ENCODE measurements around the gene TIMP4. TPM values are rescaled to one million over a fixed set of nuclear protein-coding genes. Genes with fewer than 3 reads are reported as not detected.

Gene TIMP4
- total RNA-seq, 1 experiment from 2014 or later = 8.4 TPM

DNA sequence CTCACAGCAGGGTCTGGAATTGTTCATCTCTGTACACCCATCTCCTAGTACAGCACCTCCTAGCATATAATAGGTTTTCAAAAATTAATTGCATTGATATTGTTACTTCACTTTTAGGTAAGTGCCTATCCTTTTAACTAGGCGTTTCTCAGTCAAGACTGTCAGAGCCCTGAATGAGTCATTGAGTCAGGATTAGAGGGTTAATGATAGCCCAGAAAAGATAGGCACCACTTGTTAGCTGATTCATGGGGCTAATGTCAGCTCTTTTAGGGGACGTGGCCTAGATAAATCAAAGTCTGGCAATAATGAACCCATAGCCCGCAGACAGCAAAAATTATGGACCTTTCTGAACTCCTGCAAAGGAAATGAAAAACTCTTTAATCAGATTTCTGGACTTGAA, 42.9 kb downstream of the TIMP4 start:
- Histone ChIP-seq H3K4me1 (ENCODE audit: insufficient read depth, low read length) (no peaks in the 10 kb centered on the region), H3K14ac (ENCODE audit: insufficient read depth, low read length) (no peak overlapping the region), H2BK120ac (ENCODE audit: low read depth, low read length, poor library complexity, severe bottlenecking) (no peak overlapping the region), H3K23ac (ENCODE audit: insufficient read length, low read depth, low read length) (no peak overlapping the region), H3K79me2 (ENCODE audit: insufficient read depth, low read length) (no peaks in the 10 kb centered on the region), H3K27ac (ENCODE audit: insufficient read length, low read depth, low read length) (no peak overlapping the region), H3K9ac (ENCODE audit: extremely low read depth, insufficient read length, low read length) (no peak overlapping the region), H2AFZ (ENCODE audit: low read length) (no peak overlapping the region), H3K4ac (ENCODE audit: low read depth, low read length) (no peak overlapping the region), H3K27me3 (ENCODE audit: insufficient read depth, low read length) (no peaks in the 10 kb centered on the region), H2AK5ac (ENCODE audit: insufficient read length, low read length) (no peak overlapping the region), H2BK12ac (ENCODE audit: insufficient read length, low read depth, low read length) (no peak overlapping the region), H3T11ph (ENCODE audit: low read length) (no peak overlapping the region), H4K20me1 (ENCODE audit: control insufficient read depth, insufficient read depth, insufficient read length) (no peaks in the 10 kb centered on the region), H4K8ac (replicated peaks; ENCODE audit: insufficient read length, low read depth, low read length) (no peak overlapping the region), H3K4me2 (ENCODE audit: insufficient read depth, insufficient read length, low read length) (no peak overlapping the region), H2BK15ac (ENCODE audit: low read depth, low read length) (no peak overlapping the region), H3K56ac (ENCODE audit: insufficient read length, low read depth, low read length) (no peak overlapping the region), H3K9me3 (ENCODE audit: control insufficient read depth, low read depth, low read length) (no peaks in the 10 kb centered on the region), H3K18ac (ENCODE audit: insufficient read length, low read depth, low read length) (no peak overlapping the region), H4K5ac (ENCODE audit: insufficient read length, low read depth, low read length) (no peak overlapping the region), H3K23me2 (ENCODE audit: insufficient read length, low read depth, low read length, poor library complexity, severe bottlenecking) (no peaks in the 10 kb centered on the region), H4K91ac (ENCODE audit: insufficient read length, low read depth, low read length) (no peak overlapping the region), H2BK5ac (ENCODE audit: insufficient read length, low read length) (no peak overlapping the region), H3K79me1 (ENCODE audit: insufficient read depth, low read depth, low read length, poor library complexity, severe bottlenecking) (no peaks in the 10 kb centered on the region), H2BK20ac (ENCODE audit: low read depth, low read length, poor library complexity, severe bottlenecking) (no peak overlapping the region)
- H3K27ac Mint-ChIP-seq = no peak overlapping the region
- no peak for DNase-seq
- H3K4me3 Mint-ChIP-seq = no peak overlapping the region
- peaks cover 4 to 6% (median 5%) of the 10 kb centered on the region in 3 experiments for H3K36me3 Mint-ChIP-seq (ENCODE audit: insufficient read depth in 1 of 3, low read depth in 3 of 3)
- H3K27me3 Mint-ChIP-seq (ENCODE audit: low read depth) = peaks cover 4% of the 10 kb centered on the region
- TF ChIP-seq, protein P1, sequence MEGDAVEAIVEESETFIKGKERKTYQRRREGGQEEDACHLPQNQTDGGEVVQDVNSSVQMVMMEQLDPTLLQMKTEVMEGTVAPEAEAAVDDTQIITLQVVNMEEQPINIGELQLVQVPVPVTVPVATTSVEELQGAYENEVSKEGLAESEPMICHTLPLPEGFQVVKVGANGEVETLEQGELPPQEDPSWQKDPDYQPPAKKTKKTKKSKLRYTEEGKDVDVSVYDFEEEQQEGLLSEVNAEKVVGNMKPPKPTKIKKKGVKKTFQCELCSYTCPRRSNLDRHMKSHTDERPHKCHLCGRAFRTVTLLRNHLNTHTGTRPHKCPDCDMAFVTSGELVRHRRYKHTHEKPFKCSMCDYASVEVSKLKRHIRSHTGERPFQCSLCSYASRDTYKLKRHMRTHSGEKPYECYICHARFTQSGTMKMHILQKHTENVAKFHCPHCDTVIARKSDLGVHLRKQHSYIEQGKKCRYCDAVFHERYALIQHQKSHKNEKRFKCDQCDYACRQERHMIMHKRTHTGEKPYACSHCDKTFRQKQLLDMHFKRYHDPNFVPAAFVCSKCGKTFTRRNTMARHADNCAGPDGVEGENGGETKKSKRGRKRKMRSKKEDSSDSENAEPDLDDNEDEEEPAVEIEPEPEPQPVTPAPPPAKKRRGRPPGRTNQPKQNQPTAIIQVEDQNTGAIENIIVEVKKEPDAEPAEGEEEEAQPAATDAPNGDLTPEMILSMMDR (conservative IDR thresholded peaks at IDR 0.05) = no peak
- H3K9me3 Mint-ChIP-seq = peaks cover 4 to 9% of the 10 kb centered on the region in 2 experiments
- no CpG with 5 or more reads among the region's 3 CpGs for WGBS (ENCODE audit: extremely low coverage, insufficient read length, low lambda C conversion rate)
- H3K4me1 Mint-ChIP-seq = no peaks in the 10 kb centered on the region
